Body of pancreas (tissue), 4 donors: Measurements from ENCODE around the gene IGF2BP3.

Experiments used
- POLR2A ChIP-seq, 3 donors: fragments of 450-650 bp; IDR thresholded peaks; one replicate each; pipeline ENCODE4 v1.6.1; 2016; ENCODE audit warnings: antibody characterized with exemption in 3 of 3, mild to moderate bottlenecking in 2 of 3
- TF ChIP-seq, protein P1 (sequence below), 7 experiments: fragments of 450-650 bp in 4 of 7; fragments of 200-600 bp in 3 of 7; sonication (generic) in 3 of 7; IDR thresholded peaks; one replicate each; pipeline ENCODE4 v1.5.1; 2016 to 2019; ENCODE audit warnings: antibody characterized with exemption in 7 of 7

DNA sequence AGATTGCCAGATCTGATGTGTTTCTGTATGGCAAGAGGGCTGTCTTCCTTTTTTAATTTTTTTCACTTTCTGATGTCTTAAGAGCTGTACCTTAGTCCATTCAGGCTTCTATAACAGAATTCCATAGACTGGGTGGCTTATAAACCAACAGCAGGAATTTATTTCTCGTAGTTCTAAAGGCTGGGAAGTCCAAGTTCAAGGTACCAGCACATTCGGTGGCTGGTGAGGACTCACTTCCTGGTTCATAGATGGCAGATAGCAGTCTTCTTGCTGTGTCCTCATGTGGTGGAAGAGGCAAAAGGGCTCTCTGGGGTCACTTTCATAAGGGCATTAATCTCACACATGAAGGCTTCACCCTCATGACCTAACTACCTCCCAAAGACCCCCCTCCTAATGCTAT, 202.9 kb downstream of the IGF2BP3 start:
- TF ChIP-seq POLR2A (IDR thresholded peaks at IDR 0.05): no peak
- TF ChIP-seq, protein P1, sequence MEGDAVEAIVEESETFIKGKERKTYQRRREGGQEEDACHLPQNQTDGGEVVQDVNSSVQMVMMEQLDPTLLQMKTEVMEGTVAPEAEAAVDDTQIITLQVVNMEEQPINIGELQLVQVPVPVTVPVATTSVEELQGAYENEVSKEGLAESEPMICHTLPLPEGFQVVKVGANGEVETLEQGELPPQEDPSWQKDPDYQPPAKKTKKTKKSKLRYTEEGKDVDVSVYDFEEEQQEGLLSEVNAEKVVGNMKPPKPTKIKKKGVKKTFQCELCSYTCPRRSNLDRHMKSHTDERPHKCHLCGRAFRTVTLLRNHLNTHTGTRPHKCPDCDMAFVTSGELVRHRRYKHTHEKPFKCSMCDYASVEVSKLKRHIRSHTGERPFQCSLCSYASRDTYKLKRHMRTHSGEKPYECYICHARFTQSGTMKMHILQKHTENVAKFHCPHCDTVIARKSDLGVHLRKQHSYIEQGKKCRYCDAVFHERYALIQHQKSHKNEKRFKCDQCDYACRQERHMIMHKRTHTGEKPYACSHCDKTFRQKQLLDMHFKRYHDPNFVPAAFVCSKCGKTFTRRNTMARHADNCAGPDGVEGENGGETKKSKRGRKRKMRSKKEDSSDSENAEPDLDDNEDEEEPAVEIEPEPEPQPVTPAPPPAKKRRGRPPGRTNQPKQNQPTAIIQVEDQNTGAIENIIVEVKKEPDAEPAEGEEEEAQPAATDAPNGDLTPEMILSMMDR (IDR thresholded peaks at IDR 0.05): no peak
